Measurements from ENCODE around the gene CTDP1.

The CTDP1 gene

GRCh38 chr18:79769698-79770500 lies 90.3 kb downstream of the CTDP1 start:
- no peak for DNase-seq

- no peak for DNase-seq
These were observed 90.9 kb downstream of the CTDP1 start for GRCh38 chr18:79770501-79770815.

GRCh38 chr18:79770826-79771225 lies 91.2 kb downstream of the CTDP1 start:
- no peak for DNase-seq

GRCh38 chr18:79771446-79772107 lies 92.0 kb downstream of the CTDP1 start:
- DNase-seq, result no peak

GRCh38 chr18:79772108-79772864 lies 92.7 kb downstream of the CTDP1 start:
- no peak for DNase-seq

GRCh38 chr18:79772865-79773696 lies 93.5 kb downstream of the CTDP1 start:
- DNase-seq, result no peak

GRCh38 chr18:79774111-79774510 lies 94.5 kb downstream of the CTDP1 start:
- DNase-seq, result no peak

GRCh38 chr18:79775441-79776221 lies 96.0 kb downstream of the CTDP1 start:
- no peak for DNase-seq

- DNase-seq, result no peak
These were observed 97.1 kb downstream of the CTDP1 start for GRCh38 chr18:79776674-79777073.

- DNase-seq, result no peak
These were observed 98.7 kb downstream of the CTDP1 start for GRCh38 chr18:79778291-79778791.

GRCh38 chr18:79779021-79779699 lies 99.6 kb downstream of the CTDP1 start:
- DNase-seq, result no peak

- DNase-seq, result no peak
These were observed 100.1 kb downstream of the CTDP1 start for GRCh38 chr18:79779700-79780190.

GRCh38 chr18:79780547-79780946 lies 100.9 kb downstream of the CTDP1 start:
- DNase-seq, result no peak

GRCh38 chr18:79781331-79781941 lies 101.8 kb downstream of the CTDP1 start:
- DNase-seq, result no peak

GRCh38 chr18:79782566-79783308 lies 103.1 kb downstream of the CTDP1 start:
- DNase-seq, result no peak

- DNase-seq, result no peak
These were observed 104.7 kb downstream of the CTDP1 start for GRCh38 chr18:79784071-79784913.

- no peak for DNase-seq
These were observed 105.6 kb downstream of the CTDP1 start for GRCh38 chr18:79784965-79785770.

GRCh38 chr18:79785831-79786230 lies 106.2 kb downstream of the CTDP1 start:
- DNase-seq, result no peak

All from stimulated activated CD4-positive, alpha-beta T cell treated with anti-CD3 and anti-CD28 coated beads, Interleukin-12 subunit alpha, Interleukin-12 subunit beta, amount 100 ng/mL, for 4 hours (primary cell).